Esophagus squamous epithelium (tissue), 5 donors: ENCODE measurements around the gene GPR34. TPM values are rescaled to one million over a fixed set of nuclear protein-coding genes. Genes with fewer than 3 reads are reported as not detected.

ENCODE experiments used
- DNase-seq: peaks from one replicate; lab custom pipeline; 2025; lab: John Stamatoyannopoulos, UW
- H3K27ac ChIP-seq, 4 donors: fragments of 200-600 bp; sonication (generic); one replicate each; pipeline ENCODE4 v1.5.1; 2016 to 2019; ENCODE audit warnings: mild to moderate bottlenecking in 1 of 4
- H3K27me3 ChIP-seq, 4 donors: fragments of 200-600 bp; sonication (generic); 1 replicate in 3 of 4; 2 replicates in 1 of 4; pipeline versions ENCODE4 v1.5.1 to v1.6.0; 2017 to 2021; ENCODE audit warnings: antibody characterized with exemption in 1 of 4
- H3K36me3 ChIP-seq, 3 donors: fragments of 200-600 bp; sonication (generic); one replicate each; pipeline ENCODE4 v1.5.1; 2016 to 2019
- H3K4me1 ChIP-seq, 3 donors: fragments of 200-600 bp; sonication (generic); one replicate each; pipeline ENCODE4 v1.5.1; 2017 to 2019
- H3K4me3 ChIP-seq, 4 donors: fragments of 200-600 bp; sonication (generic); 1 replicate in 3 of 4; 2 replicates in 1 of 4; pipeline ENCODE4 v1.5.1; 2016 to 2019; ENCODE audit warnings: mild to moderate bottlenecking in 2 of 4, moderate library complexity in 1 of 4
- H3K9me3 ChIP-seq, 3 donors: fragments of 200-600 bp; sonication (generic); one replicate each; pipeline ENCODE4 v1.5.1; 2016 to 2019
- POLR2A ChIP-seq, 4 donors: fragments of 450-650 bp; IDR thresholded peaks; one replicate each; pipeline ENCODE4 v1.6.1; 2017; ENCODE audit warnings: antibody characterized with exemption in 4 of 4, mild to moderate bottlenecking in 4 of 4, moderate library complexity in 3 of 4
- WGBS, 2 donors: methylation state at CpG; one replicate each; pipeline ENCODE4 v1.1.5; 2018; 5-methylcytosine and 5-hydroxymethylcytosine counted together
- intact Hi-C: fragments of 100-400 bp; cut with DNase I; formaldehyde crosslinking; loops from one replicate; pipeline ENCODE4 v1.15.0; 2022
- total RNA-seq, 4 donors: library from RNA; depleted of rRNA; stranded (reverse); fragments of >200 nt; gene quantifications; one replicate each; pipeline ENCODE4 v1.1.0, GENCODE V29; 2016
- TF ChIP-seq, protein P1 (sequence below), 6 experiments: fragments of 450-650 bp in 4 of 6; fragments of 200-600 bp in 2 of 6; sonication (generic) in 2 of 6; IDR thresholded peaks; one replicate each; pipeline ENCODE4 v1.5.1; 2016 to 2019; ENCODE audit warnings: antibody characterized with exemption in 6 of 6, mild to moderate bottlenecking in 4 of 6, moderate library complexity in 4 of 6
- donor health status: DM: yes; HTN: yes; CAD: no.

Gene GPR34
- total RNA-seq, 4 donors from 2014 or later: 0.48 to 17.2 (median 4.9) TPM

DNA sequence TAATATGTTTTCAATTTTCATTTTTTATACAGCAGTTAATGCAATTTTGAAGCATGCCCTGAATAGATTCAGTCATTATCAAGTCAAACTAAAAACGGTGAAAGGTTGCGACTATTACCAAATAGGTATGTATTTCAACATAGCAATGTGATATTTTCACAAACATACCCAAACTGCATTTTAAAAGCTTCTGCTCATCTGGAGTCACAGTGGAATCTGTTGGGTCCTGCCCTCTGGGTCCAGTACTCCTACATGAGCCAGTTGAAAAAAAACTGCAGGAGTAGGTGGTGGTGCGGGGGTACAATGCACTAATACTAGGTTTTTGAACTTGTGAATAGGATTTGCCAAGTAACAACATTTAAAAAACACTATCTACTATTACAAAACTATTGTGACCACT is 938 bp downstream of the GPR34 start:
- Histone ChIP-seq H3K36me3 (no peaks in the 10 kb centered on the region), H3K4me1 (no peaks in the 10 kb centered on the region), H3K27ac (peak overlapping the region in 1 of 4 donors; percentile 29), H3K4me3 (no peak overlapping the region), H3K27me3 (no peaks in the 10 kb centered on the region), H3K9me3 (no peaks in the 10 kb centered on the region)
- DNase-seq: no peak
- TF ChIP-seq, protein P1, sequence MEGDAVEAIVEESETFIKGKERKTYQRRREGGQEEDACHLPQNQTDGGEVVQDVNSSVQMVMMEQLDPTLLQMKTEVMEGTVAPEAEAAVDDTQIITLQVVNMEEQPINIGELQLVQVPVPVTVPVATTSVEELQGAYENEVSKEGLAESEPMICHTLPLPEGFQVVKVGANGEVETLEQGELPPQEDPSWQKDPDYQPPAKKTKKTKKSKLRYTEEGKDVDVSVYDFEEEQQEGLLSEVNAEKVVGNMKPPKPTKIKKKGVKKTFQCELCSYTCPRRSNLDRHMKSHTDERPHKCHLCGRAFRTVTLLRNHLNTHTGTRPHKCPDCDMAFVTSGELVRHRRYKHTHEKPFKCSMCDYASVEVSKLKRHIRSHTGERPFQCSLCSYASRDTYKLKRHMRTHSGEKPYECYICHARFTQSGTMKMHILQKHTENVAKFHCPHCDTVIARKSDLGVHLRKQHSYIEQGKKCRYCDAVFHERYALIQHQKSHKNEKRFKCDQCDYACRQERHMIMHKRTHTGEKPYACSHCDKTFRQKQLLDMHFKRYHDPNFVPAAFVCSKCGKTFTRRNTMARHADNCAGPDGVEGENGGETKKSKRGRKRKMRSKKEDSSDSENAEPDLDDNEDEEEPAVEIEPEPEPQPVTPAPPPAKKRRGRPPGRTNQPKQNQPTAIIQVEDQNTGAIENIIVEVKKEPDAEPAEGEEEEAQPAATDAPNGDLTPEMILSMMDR (IDR thresholded peaks at IDR 0.05): no peak
- no peak for TF ChIP-seq POLR2A (IDR thresholded peaks at IDR 0.05)
- intact Hi-C loops: no loop called here
- WGBS, 2 donors: 54 to 85% methylated on average over 2 to 3 of the region's 3 CpGs

DNA sequence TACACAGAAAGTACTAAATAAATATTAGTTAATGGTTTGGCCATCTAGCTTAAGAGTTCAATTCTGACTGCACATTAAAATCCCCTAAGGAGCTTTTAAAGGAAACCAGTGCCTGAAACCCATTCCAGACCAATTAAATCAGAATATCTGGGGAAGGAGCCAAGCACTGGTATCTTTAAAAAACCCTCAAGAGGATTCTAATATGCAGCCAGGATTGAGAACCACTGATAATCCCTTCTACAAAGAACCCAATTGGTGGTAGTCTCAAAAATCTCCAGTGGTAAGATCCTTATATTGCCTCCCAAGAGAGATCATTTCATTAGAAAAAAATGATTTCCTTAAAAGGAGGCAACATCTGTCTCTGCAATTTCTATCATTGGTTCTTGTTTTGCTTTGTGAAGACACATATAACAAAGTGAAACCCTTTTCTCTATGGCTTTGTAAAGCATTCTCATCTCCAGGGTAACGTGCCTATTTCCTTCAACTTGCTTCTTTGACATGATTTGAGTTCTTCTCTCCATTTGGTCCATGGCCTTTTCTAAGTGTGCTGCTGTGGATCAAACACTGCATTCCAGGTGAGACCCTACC is 3.5 kb downstream of the GPR34 start:
- WGBS, 2 donors: 40% methylated on average over 1 of the region's 1 CpG; no CpG with 5 or more reads in 1 of the 2 donors
- Histone ChIP-seq H3K4me1 (no peaks in the 10 kb centered on the region), H3K27me3 (no peaks in the 10 kb centered on the region), H3K9me3 (no peaks in the 10 kb centered on the region), H3K27ac (no peak overlapping the region), H3K36me3 (no peaks in the 10 kb centered on the region), H3K4me3 (no peak overlapping the region)
- TF ChIP-seq, protein P1 (IDR thresholded peaks at IDR 0.05): no peak
- intact Hi-C loops: no loop called here
- DNase-seq: no peak

DNA sequence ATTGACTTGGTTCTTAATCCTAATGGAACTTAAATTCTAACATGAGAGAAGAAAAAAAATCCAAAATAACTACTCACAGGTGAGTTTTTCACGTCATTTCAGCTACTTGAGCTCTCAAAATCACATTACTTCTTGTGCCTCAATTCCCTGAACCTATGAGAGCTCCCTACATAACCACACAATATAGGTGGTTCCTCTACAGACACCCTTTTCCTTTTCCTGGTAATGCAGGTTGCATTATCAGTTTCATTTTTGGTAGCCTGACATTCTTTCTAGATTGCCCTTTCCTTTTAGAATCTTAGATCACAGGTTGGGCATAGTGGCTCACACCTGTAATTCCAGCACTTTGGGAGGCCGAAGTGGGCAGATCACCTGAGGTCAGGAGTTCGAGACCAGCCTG is 4.3 kb downstream of the GPR34 start:
- H3K27ac ChIP-seq: no peak overlapping the region
- intact Hi-C loops: no loop called here
- no peaks in the 10 kb centered on the region for H3K9me3 ChIP-seq
- no peak for TF ChIP-seq POLR2A (IDR thresholded peaks at IDR 0.05)
- TF ChIP-seq, protein P1 (IDR thresholded peaks at IDR 0.05): no peak
- no peaks in the 10 kb centered on the region for H3K4me1 ChIP-seq
- no peak for DNase-seq
- H3K4me3 ChIP-seq: no peak overlapping the region
- WGBS, 2 donors: 55 to 91% methylated on average over 1 of the region's 3 CpGs
- H3K36me3 ChIP-seq: no peaks in the 10 kb centered on the region
- H3K27me3 ChIP-seq: no peaks in the 10 kb centered on the region

DNA sequence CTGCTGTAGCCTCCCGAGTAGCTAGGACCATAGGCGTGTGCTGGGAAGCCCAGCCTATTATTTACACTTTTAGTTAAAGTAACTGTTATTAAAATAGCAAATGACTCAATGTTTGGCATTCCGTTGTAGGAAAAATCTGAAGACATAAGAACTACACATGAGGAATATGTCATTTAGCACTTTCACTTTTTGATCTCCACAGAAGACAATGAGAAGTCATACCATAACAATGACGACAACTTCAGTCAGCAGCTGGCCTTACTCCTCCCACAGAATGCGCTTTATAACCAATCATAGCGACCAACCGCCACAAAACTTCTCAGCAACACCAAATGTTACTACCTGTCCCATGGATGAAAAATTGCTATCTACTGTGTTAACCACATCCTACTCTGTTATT is 6.7 kb downstream of the GPR34 start:
- WGBS, 2 donors: 72 to 82% methylated on average over 7 of the region's 7 CpGs
- no peak for DNase-seq
- Histone ChIP-seq H3K36me3 (no peaks in the 10 kb centered on the region), H3K4me1 (no peaks in the 10 kb centered on the region), H3K27me3 (no peaks in the 10 kb centered on the region), H3K9me3 (no peaks in the 10 kb centered on the region), H3K27ac (no peak overlapping the region), H3K4me3 (no peak overlapping the region)
- intact Hi-C loops: no loop called here
- TF ChIP-seq POLR2A (IDR thresholded peaks at IDR 0.05): no peak
- TF ChIP-seq, protein P1 (IDR thresholded peaks at IDR 0.05): no peak

DNA sequence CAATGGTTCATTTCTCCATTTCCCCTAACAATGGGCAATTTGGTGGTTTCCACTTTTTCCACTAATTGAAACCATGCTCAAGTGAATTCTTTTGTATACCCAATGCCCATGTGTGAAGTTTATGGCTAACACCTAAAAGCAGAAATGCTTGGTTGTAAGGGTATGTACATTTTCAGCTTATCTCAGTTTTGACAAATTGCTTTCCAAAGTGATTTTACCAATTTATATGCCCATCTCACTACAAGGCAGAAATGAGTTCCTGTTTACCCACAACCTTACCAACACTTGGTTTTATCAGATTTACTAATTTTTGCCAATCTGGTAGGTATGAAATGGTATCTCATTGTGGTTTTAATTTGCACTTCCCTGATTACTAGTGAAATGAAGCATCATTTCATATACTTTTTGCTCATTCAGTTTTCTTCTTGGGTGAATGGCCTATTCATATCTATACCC is 14.8 kb downstream of the GPR34 start:
- Histone ChIP-seq H3K36me3 (no peaks in the 10 kb centered on the region), H3K4me1 (no peaks in the 10 kb centered on the region), H3K27me3 (no peaks in the 10 kb centered on the region), H3K27ac (no peak overlapping the region), H3K4me3 (no peak overlapping the region), H3K9me3 (no peaks in the 10 kb centered on the region)
- no peak for DNase-seq
- TF ChIP-seq, protein P1 (IDR thresholded peaks at IDR 0.05): no peak
- TF ChIP-seq POLR2A (IDR thresholded peaks at IDR 0.05): no peak
- intact Hi-C loops: no loop called here
